Activated CD4-positive, CD25-positive, alpha-beta regulatory T cell treated with anti-CD3 and anti-CD28 coated beads, Interleukin-2, amount 50 U/mL, for 24 hours (primary cell): ENCODE data around the gene CIITA.

Source experiments
- ATAC-seq, 2 donors: fragments of 150-1000 bp; cut with Tn5 transposase; one replicate each; pipeline ENCODE4 v1.10.0; 2021; ENCODE audit warnings: mild to moderate bottlenecking in 1 of 2, moderate library complexity in 1 of 2

The CIITA gene

DNA sequence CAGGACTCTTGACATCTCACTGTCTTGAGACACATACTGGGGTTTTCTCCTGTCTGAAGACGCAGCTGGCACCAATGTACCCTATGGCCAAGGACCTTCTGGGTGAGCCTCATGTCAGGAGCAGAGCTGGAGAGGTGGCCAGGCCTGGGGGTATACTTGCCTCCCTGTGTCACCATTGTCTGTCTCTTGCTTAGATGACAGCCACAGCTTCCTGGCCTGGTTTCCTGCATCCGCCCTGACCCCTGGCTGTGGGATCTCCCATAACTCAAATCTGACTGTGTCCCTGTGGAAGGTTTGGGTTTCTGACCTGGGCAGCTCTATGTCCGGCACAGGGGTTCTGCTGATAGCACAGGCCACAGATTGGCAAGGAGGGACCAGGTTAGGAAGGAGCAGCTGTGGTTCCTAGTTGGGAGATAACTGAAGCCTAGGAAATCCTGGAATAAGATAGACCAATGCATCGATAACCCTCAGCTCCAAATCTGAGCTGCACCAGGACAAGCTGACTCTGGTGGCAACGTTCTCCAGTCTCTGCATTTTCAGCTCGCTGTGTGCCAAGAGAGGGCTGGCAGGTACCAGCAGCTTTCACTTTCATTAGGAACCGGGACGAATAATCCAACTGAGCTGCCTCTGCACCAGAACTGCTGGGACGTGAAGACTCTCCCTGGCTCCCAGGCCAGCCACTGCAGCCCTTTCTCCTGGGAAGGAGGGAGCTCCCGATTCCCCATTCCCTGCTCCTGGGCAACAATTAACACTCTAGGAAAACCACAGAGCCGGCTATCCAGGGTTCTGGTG is 60.3 kb downstream of the CIITA start:
- no peak for ATAC-seq

GRCh38 chr16:10938321-10938720 is 61.3 kb downstream of the CIITA start:
- no peak for ATAC-seq

DNA sequence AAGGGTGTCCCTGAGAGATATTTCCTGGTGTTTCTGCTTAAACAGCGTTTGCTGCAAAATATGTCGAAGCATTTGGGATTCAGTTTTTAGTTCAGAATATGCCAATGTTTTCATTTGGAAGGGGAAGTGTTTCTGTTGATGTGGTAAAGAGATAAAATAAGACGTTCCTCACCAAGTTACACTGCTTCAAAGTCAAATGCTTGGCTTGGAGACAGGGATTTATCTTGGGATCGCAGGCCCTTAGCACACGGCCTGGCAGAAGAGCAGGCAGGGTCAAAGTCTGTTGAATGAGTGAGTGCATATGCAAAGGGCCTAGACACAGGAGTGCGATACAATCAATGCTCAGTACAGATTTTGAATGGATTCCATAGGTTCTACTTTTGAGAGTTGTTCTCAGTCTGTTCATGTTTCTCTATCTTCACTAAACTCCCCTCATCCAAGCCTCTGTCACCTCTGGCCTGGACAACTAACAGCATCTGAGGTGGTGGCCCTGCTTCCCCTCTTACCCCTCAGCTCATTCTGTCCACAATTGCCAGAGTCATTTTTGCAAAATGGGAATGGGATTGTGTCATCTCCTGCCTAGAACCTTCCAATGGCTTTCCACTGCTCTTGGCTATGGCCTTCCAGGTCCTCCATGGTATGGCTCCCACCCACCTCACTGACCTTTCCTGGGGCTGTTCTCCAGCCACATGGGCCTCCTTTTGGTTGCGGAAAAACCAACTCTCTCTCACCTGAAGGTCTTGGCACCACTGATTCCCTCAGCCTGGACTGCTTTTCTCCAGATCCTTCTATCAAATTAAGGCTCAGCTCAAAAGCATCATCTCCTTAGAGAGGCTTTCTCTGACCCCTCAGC is 62.0 kb downstream of the CIITA start:
- no peak for ATAC-seq

GRCh38 chr16:10939649-10940234 is 62.7 kb downstream of the CIITA start:
- ATAC-seq = no peak

- no peak for ATAC-seq
Measured at GRCh38 chr16:10940501-10941079, 63.6 kb downstream of the CIITA start.

DNA sequence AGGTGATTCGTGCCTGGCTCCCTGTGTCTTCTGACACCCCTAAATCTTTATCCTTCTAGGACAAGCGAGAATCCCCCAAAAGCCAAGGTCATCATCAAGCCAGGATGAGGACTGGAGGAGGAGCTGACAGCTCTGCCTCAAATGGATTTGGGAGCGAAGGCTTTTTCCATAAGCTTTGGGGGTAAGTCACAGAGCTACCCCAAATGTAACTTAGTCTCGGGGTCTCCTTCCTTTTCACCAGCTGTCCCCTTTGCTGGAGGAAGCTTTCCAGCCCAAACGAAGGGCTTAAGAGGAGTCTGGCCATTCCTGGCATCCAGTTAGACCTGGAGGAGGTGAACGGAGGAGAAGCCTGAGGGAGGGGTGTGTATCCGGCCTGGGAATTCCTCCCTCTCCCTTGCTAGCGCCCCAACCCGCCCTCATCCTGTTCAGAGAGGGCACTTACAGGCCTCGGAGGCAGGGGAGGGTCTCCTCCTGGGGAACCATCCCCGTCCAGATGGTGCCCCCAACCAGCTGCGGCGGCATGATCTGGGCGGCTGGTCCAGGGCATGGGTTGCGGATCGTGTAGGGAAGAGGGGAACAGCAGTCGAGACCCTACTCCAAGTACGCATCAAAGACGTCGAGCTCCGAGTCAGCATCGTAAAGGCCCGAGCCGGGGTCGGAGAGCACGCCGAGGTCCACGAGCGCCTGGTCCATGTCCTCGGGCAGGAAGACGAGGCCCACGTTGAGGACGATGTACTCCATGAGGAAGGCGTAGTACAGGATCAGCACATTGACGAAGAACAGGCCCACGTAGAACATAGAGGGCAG is 64.3 kb downstream of the CIITA start:
- ATAC-seq = no peak

DNA sequence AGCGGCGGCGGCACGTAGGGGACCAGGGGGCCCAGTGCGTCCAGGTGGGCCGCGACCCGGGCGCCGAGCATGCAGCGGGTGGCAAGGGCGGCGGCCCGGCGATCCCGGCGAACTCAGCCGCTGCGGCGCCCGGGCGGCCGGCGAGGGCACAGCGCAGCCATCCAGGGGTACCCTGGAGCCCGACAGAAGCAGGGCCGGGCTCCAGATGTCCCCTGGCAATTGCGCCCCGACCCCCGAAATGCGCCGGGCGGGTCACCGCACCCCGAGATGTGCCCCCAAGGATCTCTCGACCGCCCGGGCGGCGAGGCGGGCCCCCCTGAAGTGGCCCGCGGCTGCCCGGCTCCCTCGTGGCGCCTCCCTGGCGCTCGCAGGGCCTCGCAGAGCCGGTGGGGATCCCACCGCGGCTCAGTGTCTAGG is 64.9 kb downstream of the CIITA start:
- ATAC-seq = peak in 1 of 2 donors; percentile 1

DNA sequence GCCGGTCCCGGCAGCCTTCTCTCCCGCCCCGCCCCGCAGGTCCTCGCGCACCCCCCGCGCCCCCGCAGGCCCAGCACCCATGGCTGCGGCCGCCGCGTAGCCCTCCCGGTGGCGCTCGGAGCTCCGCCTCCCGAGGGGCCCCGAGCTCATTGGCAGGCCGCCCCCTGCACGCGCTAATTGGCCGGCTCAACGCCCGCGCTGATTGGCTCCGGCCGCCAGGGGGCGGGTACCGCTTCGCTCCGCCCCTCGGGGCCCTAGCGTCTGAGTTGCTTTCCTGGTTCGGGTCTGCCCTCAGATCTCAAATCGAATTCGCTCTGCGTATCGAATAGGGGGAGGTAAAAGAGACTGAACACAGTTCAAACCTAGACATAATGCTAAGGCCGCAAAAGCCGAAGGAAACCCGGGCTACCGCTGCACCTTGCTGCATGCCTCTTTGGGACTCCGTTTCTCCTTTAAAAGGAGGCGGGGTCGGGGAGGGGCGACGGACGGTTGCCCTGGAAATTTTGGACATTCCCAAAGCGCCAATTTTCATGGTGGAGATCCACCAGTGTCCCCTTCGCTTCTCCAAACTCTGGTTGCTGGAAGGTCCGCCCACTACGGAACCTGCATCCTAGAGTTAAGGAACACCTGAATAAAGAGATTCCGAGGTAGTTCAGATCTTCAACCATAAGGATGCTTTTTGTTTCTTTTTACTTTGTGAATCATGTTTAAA is 65.5 kb downstream of the CIITA start, which contains the start of gene DEXI:
DEXI (minus strand) TSS at position 117 of the 712 bp plus-strand sequence. CDS start 463 bp downstream, outside the sequence.
- peak; percentile 79 to 82 for ATAC-seq

GRCh38 chr16:10943064-10943353 is 66.0 kb downstream of the CIITA start:
- ATAC-seq = no peak

- peak; percentile 77 to 82 for ATAC-seq
Measured at GRCh38 chr16:10944249-10945064, 67.5 kb downstream of the CIITA start, which contains the start of gene CLEC16A. Gene CLEC16A (plus strand): TSS chr16:10944564. CDS start chr16:10944718, 154 bp downstream.

GRCh38 chr16:10945065-10945787 is 68.2 kb downstream of the CIITA start:
- no peak for ATAC-seq

DNA sequence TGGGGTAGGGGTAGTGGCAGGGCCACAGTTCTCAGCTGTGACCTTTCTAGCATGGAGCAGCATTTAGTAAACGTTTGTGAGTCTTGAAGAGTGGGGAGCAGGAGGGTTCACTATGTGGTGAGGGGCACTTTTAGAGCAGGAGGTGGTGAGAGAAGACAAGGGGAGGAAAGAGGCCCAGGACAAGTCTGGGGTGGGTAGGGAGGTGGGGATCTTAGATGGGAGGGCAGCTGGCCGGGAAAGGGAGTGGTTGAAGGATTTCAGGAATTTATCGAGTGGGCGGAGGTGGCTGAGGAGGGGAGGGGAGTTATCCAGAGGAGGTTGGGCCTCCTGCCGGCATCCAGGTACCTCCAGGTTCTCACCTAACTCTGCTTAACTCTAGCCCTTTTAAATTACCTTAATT is 69.3 kb downstream of the CIITA start:
- ATAC-seq = no peak

DNA sequence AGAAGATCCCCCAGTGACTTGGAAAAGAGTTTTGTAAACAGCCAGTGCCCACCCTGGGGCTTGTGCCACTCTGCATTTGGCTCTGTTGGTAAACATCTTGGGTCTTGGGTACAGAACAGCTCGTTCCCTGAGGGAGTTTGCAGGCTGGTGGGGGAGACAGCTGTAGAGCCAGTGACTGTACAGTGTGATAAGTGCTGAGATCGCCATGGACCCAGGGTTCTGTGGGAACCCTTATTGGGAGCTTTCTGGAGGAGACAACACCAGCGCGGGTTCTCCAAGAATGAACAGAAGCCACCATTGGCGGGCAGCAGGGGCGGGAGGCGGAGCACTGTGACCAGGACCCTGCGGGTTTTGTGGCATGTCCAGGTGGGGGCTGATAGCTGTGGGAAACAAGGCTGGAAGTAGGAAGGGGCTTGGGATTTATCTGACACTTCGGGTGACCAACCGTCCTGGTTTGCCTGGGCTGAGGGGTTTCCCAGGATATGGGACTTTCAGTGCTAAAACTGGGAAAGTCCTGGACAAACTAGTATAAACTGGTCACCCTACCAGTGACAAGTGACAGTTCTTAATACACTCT is 70.3 kb downstream of the CIITA start:
- ATAC-seq = no peak

- peak; percentile 58 to 60 for ATAC-seq
Measured at GRCh38 chr16:10949424-10949970, 72.5 kb downstream of the CIITA start.

GRCh38 chr16:10950393-10950792 is 73.4 kb downstream of the CIITA start:
- no peak for ATAC-seq

GRCh38 chr16:10951026-10951425 is 74.0 kb downstream of the CIITA start:
- ATAC-seq = no peak

DNA sequence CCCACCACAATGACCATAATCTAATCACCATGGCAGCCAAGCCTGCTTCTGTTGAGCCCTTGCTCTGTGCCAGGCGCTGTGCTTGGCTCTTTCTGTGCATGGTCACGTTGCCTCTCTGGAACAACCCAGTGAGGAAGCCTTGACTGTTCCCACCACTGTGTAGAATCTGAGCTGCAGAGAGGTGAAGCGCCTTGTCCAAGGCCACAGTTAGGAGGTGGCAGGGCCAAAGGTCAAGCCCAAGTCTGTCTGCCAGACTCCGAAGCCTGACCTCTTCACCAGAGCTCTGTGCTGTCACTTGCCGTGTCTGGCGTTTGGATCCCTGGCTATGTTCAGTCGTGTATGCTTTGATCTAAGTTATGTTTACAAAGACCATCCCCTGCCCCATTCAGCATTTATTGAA is 77.9 kb downstream of the CIITA start:
- ATAC-seq = no peak

DNA sequence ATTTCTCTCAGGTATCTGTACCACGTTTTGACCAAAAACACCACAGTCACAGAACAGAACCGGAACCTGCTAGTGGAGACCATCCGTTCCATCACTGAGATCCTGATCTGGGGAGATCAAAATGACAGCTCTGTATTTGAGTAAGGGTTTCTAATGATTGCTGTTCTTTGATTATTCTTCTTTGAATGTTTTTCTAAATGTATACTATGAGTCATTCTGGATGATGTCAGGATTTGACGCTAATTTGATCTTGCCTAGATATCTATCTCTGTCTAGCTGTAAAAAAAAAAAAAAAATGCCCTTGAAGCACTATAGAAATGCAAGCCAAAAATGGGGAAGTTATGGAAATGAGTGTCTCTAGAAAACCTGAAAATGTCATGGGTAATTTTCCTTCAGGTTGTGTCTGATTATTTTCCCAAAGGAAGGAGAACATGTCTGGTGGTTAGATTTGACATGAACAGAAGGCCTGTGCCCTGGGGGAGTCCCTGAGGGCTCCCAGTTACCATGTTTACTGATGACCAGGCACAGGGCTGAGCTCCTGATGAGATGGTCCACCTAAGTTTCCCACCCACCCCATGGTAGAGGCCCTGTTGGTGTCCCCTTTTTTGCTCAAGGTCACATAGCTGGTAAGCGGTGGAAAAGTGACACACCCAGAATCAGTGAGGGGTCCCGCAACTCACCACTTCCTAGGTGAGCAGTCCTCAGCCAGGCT is 80.9 kb downstream of the CIITA start:
- ATAC-seq = peak; percentile 85 to 88

DNA sequence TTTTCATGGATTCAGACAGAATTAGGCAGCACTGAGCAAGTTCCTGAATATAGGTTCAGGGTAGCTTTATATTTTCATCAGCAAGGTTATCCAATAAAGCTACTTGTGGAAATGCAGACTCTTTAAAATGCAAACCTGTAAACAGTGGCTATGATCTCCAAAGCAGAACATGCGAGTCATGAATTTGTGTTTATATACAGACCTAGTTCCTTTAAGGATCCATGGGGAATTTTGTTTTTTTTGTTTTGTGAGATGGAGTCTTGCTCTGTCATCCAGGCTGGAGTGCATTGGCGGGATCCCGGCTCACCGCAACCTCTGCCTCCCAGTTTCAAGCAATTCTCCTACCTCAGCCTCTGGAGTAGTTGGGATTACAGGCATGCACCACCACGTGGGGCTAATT is 82.2 kb downstream of the CIITA start:
- no peak for ATAC-seq
